HepG2 (cell line): Measurements from ENCODE around the gene ACP7. TPM values are rescaled to one million over a fixed set of nuclear protein-coding genes. Genes with fewer than 3 reads are reported as not detected.

ENCODE experiments used
- ATAC-seq: fragments of 200-7000 bp; cut with Tn5 transposase; 3 replicates; pipeline ENCODE4 v1.9.1; 2020; ENCODE audit warnings: mild to moderate bottlenecking, moderate library complexity
- BruUV-seq: library from RNA; stranded (reverse); fragments of 400-500 nt; replicated peaks from 2 replicates; lab custom pipeline; 2021; lab: Mats Ljungman, UMichigan
- CTCF ChIA-PET: fragments of 300-600 bp; formaldehyde crosslinking; extraction: SDS; loops from one replicate; lab custom pipeline; 2021; ENCODE audit warnings: low total read pairs, inconsistent platforms, low intra/inter-chr PET ratio; lab: Yijun Ruan, JAX
- POLR2A ChIA-PET: fragments of 350-600 bp; sonication (Branson Sonifier 250); formaldehyde crosslinking; loops from one replicate; lab custom pipeline; 2020; ENCODE audit warnings: antibody characterized with exemption, inconsistent platforms; lab: Yijun Ruan, JAX
- DNase-seq: peaks from one replicate; pipeline ENCODE4 v3.0.0-alpha.2; 2015; ENCODE audit warnings: low spot score
- FAIRE-seq: peaks from 3 replicates; lab custom pipeline; 2011; peaks lifted over from hg19 to GRCh38; lab: Jason Lieb, UNC
- H2AFZ ChIP-seq: one replicate; pipeline ENCODE4 v1.6.1; 2011; ENCODE audit warnings: low read length, inconsistent platforms
- H3K27ac ChIP-seq: fragments of 300-600 bp; 3 replicates; pipeline ENCODE4 v1.8.0; 2011; ENCODE audit warnings: mixed run types, mild to moderate bottlenecking, mixed read lengths, low read length, inconsistent platforms; ENCODE audit not compliant: insufficient read depth; ENCODE audit errors: extremely low read length
- H3K27me3 ChIP-seq, 2 experiments: fragments of 200-600 bp in 1 of 2; 2 replicates in 1 of 2; 3 replicates in 1 of 2; pipeline versions ENCODE4 v1.6.0 to v1.8.0; 2011; ENCODE audit warnings: low read length in 2 of 2, mild to moderate bottlenecking in 2 of 2, moderate library complexity in 2 of 2, inconsistent platforms in 1 of 2; ENCODE audit not compliant: insufficient read depth in 2 of 2, control insufficient read depth in 1 of 2
- H3K36me3 ChIP-seq, 2 experiments: fragments of 200-600 bp in 1 of 2; replicated peaks in 1 of 2; 2 replicates in 1 of 2; 3 replicates in 1 of 2; pipeline versions ENCODE4 v1.5.1 to v1.8.0; 2011; ENCODE audit warnings: low read length in 2 of 2, inconsistent platforms in 1 of 2; ENCODE audit not compliant: insufficient read depth in 2 of 2, control insufficient read depth in 1 of 2
- H3K4me1 ChIP-seq: 2 replicates; pipeline ENCODE4 v1.5.1; 2012; ENCODE audit warnings: low read length, inconsistent platforms; ENCODE audit not compliant: insufficient read depth
- H3K4me2 ChIP-seq: 2 replicates; pipeline ENCODE4 v1.6.0; 2011; ENCODE audit warnings: low read depth, low read length, inconsistent platforms
- H3K4me3 ChIP-seq, 3 experiments: fragments of 200-600 bp in 1 of 3; sonication (generic), shearing (Covaris generic) in 1 of 3; replicated peaks in 1 of 3; 2 replicates each; pipeline ENCODE4 v1.5.1; 2011 to 2016; ENCODE audit warnings: low read length in 3 of 3, inconsistent platforms in 2 of 3, low read depth in 2 of 3, mild to moderate bottlenecking in 2 of 3, control low read depth in 1 of 3, mixed read lengths in 1 of 3; ENCODE audit not compliant: insufficient read depth in 1 of 3
- H3K79me2 ChIP-seq: one replicate; pipeline ENCODE4 v1.6.1; 2011; ENCODE audit warnings: low read length, inconsistent platforms; ENCODE audit not compliant: insufficient read depth
- H3K9ac ChIP-seq: 2 replicates; pipeline ENCODE4 v1.6.0; 2011; ENCODE audit warnings: mild to moderate bottlenecking, low read depth, low read length, inconsistent platforms; ENCODE audit not compliant: insufficient read depth
- H3K9me3 ChIP-seq: 2 replicates; pipeline ENCODE4 v1.5.1; 2012; ENCODE audit warnings: mild to moderate bottlenecking, low read length
- H4K20me1 ChIP-seq: 2 replicates; pipeline ENCODE4 v1.6.0; 2011; ENCODE audit warnings: inconsistent platforms, mild to moderate bottlenecking, low read length, moderate library complexity; ENCODE audit not compliant: insufficient read depth
- HOXA5 ChIP-seq: sonication (generic); formaldehyde crosslinking; IDR thresholded peaks from 2 replicates; pipeline ENCODE4 v1.4.0; 2020; ENCODE audit warnings: missing genetic modification reagents
- NCOA2 ChIP-seq: sonication (generic); formaldehyde crosslinking; IDR thresholded peaks from 2 replicates; pipeline ENCODE4 v1.8.0; 2022; ENCODE audit warnings: inconsistent platforms
- PHF5A ChIP-seq: IDR thresholded peaks from one replicate; pipeline ENCODE4 v1.6.1; 2018; ENCODE audit warnings: low read depth, missing genetic modification reagents; ENCODE audit not compliant: unreplicated experiment
- RBFOX2 ChIP-seq: fragments of 200-400 bp; formaldehyde crosslinking; IDR thresholded peaks from 2 replicates; pipeline ENCODE4 v1.6.1; 2017; ENCODE audit warnings: low read depth, mild to moderate bottlenecking, low read length
- ZNF180 ChIP-seq: sonication (generic); formaldehyde crosslinking; IDR thresholded peaks from 2 replicates; pipeline ENCODE4 v1.4.0; 2020; ENCODE audit warnings: low read depth, missing genetic modification reagents, borderline replicate concordance
- WGBS: methylation state at CpG from one replicate; pipeline ENCODE4 v1.1.6; 2017; ENCODE audit warnings: low lambda C conversion rate; 5-methylcytosine and 5-hydroxymethylcytosine counted together
- in situ Hi-C: cut with HindIII; loops from 2 replicates; pipeline ENCODE4 v1.10.0; 2017; ENCODE audit warnings: low pct_unique_long_range_greater_than_20kb; ENCODE audit not compliant: extremely low pct_ligation_motif_present
- intact Hi-C: fragments of 100-400 bp; cut with micrococcal nuclease; formaldehyde crosslinking; loops from one replicate; pipeline ENCODE4 v1.10.0; 2022; ENCODE audit not compliant: unreplicated experiment
- polyA plus RNA-seq, 8 experiments: library from polyadenylated mRNA; depleted of rRNA in 3 of 8; stranded (reverse) in 7 of 8; unstranded in 1 of 8; fragments of >200 nt; fragmentation: Illumina TruSeq in 4 of 8; extraction: Trizol in 4 of 8; gene quantifications; 2 replicates each; pipeline versions ENCODE4 v1.2.1 to v1.2.3, GENCODE V29; 2011 to 2016; ENCODE audit warnings: low read depth in 4 of 8, missing spikeins in 1 of 8, mixed read lengths in 1 of 8; ENCODE audit not compliant: insufficient read depth in 1 of 8
- total RNA-seq, 5 experiments: library from RNA; depleted of rRNA; stranded (reverse); fragments of >200 nt; fragmentation: Illumina TruSeq; extraction: Trizol; gene quantifications; 2 replicates each; pipeline ENCODE4 v1.2.3, GENCODE V29; 2016; ENCODE audit warnings: low read depth in 1 of 5
- TF ChIP-seq, protein P1 (sequence below): sonication (generic); formaldehyde crosslinking; IDR thresholded peaks from 2 replicates; pipeline ENCODE4 v1.4.0; 2020; ENCODE audit warnings: missing genetic modification reagents

ACP7 gene
- total and polyA plus RNA-seq, 2 of the 13 experiments (the other 11 are each of a cell fraction or from before 2014, with no cell fraction given): not detected

DNA sequence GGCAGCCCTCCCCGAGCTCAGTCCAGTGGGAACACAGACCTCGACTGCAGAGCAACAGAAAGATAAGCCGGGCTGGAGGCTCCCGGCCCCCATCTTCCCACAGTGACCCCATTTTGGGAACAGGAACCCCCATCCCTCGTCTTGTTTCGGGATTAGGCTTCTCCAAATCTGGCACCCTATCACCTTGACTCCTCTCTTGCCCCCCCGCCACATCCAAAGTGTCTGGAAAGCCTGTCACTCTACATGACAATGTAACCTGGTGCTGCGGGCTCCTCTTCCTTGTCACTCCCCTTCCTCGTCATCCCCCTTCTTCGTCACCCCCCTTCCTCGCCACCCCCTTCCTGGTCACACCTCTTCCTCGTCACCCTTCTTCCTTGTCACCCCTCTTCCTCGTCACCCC is 51.5 kb downstream of the ACP7 start:
- DNase-seq (no peak), ATAC-seq (no peak), FAIRE-seq (no peak)
- TF ChIP-seq, protein P1, sequence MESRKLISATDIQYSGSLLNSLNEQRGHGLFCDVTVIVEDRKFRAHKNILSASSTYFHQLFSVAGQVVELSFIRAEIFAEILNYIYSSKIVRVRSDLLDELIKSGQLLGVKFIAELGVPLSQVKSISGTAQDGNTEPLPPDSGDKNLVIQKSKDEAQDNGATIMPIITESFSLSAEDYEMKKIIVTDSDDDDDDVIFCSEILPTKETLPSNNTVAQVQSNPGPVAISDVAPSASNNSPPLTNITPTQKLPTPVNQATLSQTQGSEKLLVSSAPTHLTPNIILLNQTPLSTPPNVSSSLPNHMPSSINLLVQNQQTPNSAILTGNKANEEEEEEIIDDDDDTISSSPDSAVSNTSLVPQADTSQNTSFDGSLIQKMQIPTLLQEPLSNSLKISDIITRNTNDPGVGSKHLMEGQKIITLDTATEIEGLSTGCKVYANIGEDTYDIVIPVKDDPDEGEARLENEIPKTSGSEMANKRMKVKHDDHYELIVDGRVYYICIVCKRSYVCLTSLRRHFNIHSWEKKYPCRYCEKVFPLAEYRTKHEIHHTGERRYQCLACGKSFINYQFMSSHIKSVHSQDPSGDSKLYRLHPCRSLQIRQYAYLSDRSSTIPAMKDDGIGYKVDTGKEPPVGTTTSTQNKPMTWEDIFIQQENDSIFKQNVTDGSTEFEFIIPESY: no peak
- TF ChIP-seq ZNF180 (CRISPR knock-in tag) (no peak), NCOA2 (CRISPR knock-in tag) (no peak), HOXA5 (no peak), PHF5A (no peak), RBFOX2 (no peak)
- ChIA-PET POLR2A (no interaction called here), CTCF (no interaction called here)
- Histone ChIP-seq H3K4me2 (no peak overlapping the region), H3K27ac (no peak overlapping the region), H3K36me3 (peaks cover 2 to 13% of the 10 kb centered on the region in 2 experiments; a peak in 1 of 5 replicates), H3K9ac (no peak overlapping the region), H3K27me3 (no peaks in the 10 kb centered on the region), H3K9me3 (no peaks in the 10 kb centered on the region), H3K4me3 (no peak overlapping the region), H3K79me2 (peaks cover 92% of the 10 kb centered on the region), H2AFZ (no peak overlapping the region), H4K20me1 (peaks cover 45% of the 10 kb centered on the region), H3K4me1 (peaks cover 19% of the 10 kb centered on the region)
- intact Hi-C loops (no loop called here), in situ Hi-C loops (no loop called here)
- WGBS: 95% methylated on average over 12 of the region's 13 CpGs
- no TSS peak for BruUV-seq
